Neural cell (in vitro differentiated cells): ENCODE measurements around the gene CASP9. TPM values are rescaled to one million over a fixed set of nuclear protein-coding genes. Genes with fewer than 3 reads are reported as not detected.

Source experiments
- H2AFZ ChIP-seq: fragments of 200-600, 300-800 bp; sonication (generic), shearing (Covaris generic); 2 replicates; pipeline ENCODE4 v1.6.0; 2014; ENCODE audit warnings: low read depth, mild to moderate bottlenecking, antibody characterized with exemption, low read length, moderate library complexity
- H3F3A ChIP-seq: fragments of 200-600 bp; shearing (Covaris generic); 2 replicates; pipeline ENCODE4 v1.6.1; 2016; ENCODE audit warnings: mild to moderate bottlenecking, moderate library complexity, mixed read lengths, antibody characterized with exemption, low read length; ENCODE audit not compliant: insufficient read depth, poor library complexity, severe bottlenecking
- H3K27ac ChIP-seq: fragments of 200-600, 300-800 bp; sonication (generic), shearing (Covaris generic); 2 replicates; pipeline ENCODE4 v1.5.1; 2014; ENCODE audit warnings: mild to moderate bottlenecking, low read length, moderate library complexity
- H3K27me3 ChIP-seq: fragments of 300-800, 200-600 bp; sonication (generic), shearing (Covaris generic); 2 replicates; pipeline ENCODE4 v1.6.0; 2014; ENCODE audit warnings: mild to moderate bottlenecking, low read depth, low read length, moderate library complexity; ENCODE audit not compliant: insufficient read depth
- H3K36me3 ChIP-seq: fragments of 300-800, 200-600 bp; sonication (generic), shearing (Covaris generic); 2 replicates; pipeline ENCODE4 v1.5.1; 2014; ENCODE audit warnings: mild to moderate bottlenecking, antibody characterized with exemption, low read length, moderate library complexity; ENCODE audit not compliant: insufficient read depth
- H3K4me2 ChIP-seq: fragments of 300-800, 200-600 bp; sonication (generic), shearing (Covaris generic); 2 replicates; pipeline ENCODE4 v1.6.0; 2014; ENCODE audit warnings: mild to moderate bottlenecking, low read length
- H3K4me3 ChIP-seq: fragments of 300-800, 200-600 bp; sonication (generic), shearing (Covaris generic); 2 replicates; pipeline ENCODE4 v1.5.1; 2014; ENCODE audit warnings: mild to moderate bottlenecking, low read length, moderate library complexity
- H3K79me2 ChIP-seq: fragments of 200-600 bp; shearing (Covaris generic); replicated peaks from 2 replicates; pipeline ENCODE4 v1.6.0; 2014; ENCODE audit warnings: mild to moderate bottlenecking, low read length, moderate library complexity; ENCODE audit not compliant: insufficient read depth
- H3K9ac ChIP-seq: fragments of 300-800, 200-600 bp; sonication (generic), shearing (Covaris generic); 2 replicates; pipeline ENCODE4 v1.6.1; 2016; ENCODE audit warnings: mild to moderate bottlenecking, low read length, mixed read lengths
- H3K9me2 ChIP-seq: fragments of 200-600 bp; shearing (Covaris generic); 2 replicates; pipeline ENCODE4 v1.6.1; 2016; ENCODE audit warnings: mild to moderate bottlenecking, low read length, mixed read lengths; ENCODE audit not compliant: insufficient read depth
- H3K9me3 ChIP-seq: fragments of 200-600, 300-800 bp; sonication (generic), shearing (Covaris generic); 2 replicates; pipeline ENCODE4 v1.6.1; 2016; ENCODE audit warnings: mild to moderate bottlenecking, mixed run types, low read length, moderate library complexity, mixed read lengths
- H4K20me1 ChIP-seq: fragments of 200-600 bp; shearing (Covaris generic); 2 replicates; pipeline ENCODE4 v1.6.1; 2016; ENCODE audit warnings: mild to moderate bottlenecking, mixed run types; ENCODE audit not compliant: insufficient read depth
- EP300 ChIP-seq: fragments of 450-650 bp; conservative IDR thresholded peaks from 2 replicates; pipeline ENCODE4 v1.6.1; 2014; ENCODE audit warnings: antibody characterized with exemption, mild to moderate bottlenecking, moderate library complexity; ENCODE audit not compliant: poor library complexity, severe bottlenecking
- EZH2 ChIP-seq: fragments of 200-600, 300-800 bp; shearing (Covaris generic), sonication (generic); IDR thresholded peaks from 2 replicates; pipeline ENCODE4 v1.6.1; 2014; ENCODE audit warnings: antibody characterized with exemption, low read length, borderline replicate concordance, mild to moderate bottlenecking; ENCODE audit not compliant: insufficient read depth, poor library complexity, severe bottlenecking
- MXI1 ChIP-seq: fragments of 450-650 bp; conservative IDR thresholded peaks from 2 replicates; pipeline ENCODE4 v1.6.1; 2014; ENCODE audit warnings: antibody characterized with exemption, mild to moderate bottlenecking; ENCODE audit not compliant: poor library complexity, severe bottlenecking
- POLR2AphosphoS5 ChIP-seq: IDR thresholded peaks from 2 replicates; pipeline ENCODE4 v1.6.1; 2012
- RAD21 ChIP-seq: fragments of 450-650 bp; conservative IDR thresholded peaks from 2 replicates; pipeline ENCODE4 v1.6.1; 2014; ENCODE audit warnings: antibody characterized with exemption, mild to moderate bottlenecking, moderate library complexity
- REST ChIP-seq: IDR thresholded peaks from 2 replicates; pipeline ENCODE4 v1.6.1; 2012; ENCODE audit warnings: borderline replicate concordance
- SMC3 ChIP-seq: fragments of 450-650 bp; conservative IDR thresholded peaks from 2 replicates; pipeline ENCODE4 v1.6.1; 2014; ENCODE audit warnings: antibody characterized with exemption, mild to moderate bottlenecking, moderate library complexity; ENCODE audit not compliant: poor library complexity
- TAF1 ChIP-seq: IDR thresholded peaks from 2 replicates; pipeline ENCODE4 v1.6.1; 2012; ENCODE audit warnings: low read depth
- polyA plus RNA-seq: library from polyadenylated mRNA; depleted of rRNA; stranded (reverse); fragments of >200 nt; gene quantifications from 2 replicates; pipeline ENCODE4 v1.2.3, GENCODE V29; 2014
- TF ChIP-seq, protein P1 (sequence below): fragments of 450-650 bp; IDR thresholded peaks from 2 replicates; pipeline ENCODE4 v1.5.1; 2014; ENCODE audit warnings: antibody characterized with exemption, mild to moderate bottlenecking, moderate library complexity; ENCODE audit not compliant: poor library complexity, severe bottlenecking

The CASP9 gene
- polyA plus RNA-seq, 1 donor from 2014 or later = 13.7 TPM

- TF ChIP-seq RAD21 (no peak), POLR2AphosphoS5 (no peak), EP300 (no peak), TAF1 (no peak), EZH2 (no peak), MXI1 (no peak), REST (no peak), SMC3 (no peak)
- TF ChIP-seq, protein P1, sequence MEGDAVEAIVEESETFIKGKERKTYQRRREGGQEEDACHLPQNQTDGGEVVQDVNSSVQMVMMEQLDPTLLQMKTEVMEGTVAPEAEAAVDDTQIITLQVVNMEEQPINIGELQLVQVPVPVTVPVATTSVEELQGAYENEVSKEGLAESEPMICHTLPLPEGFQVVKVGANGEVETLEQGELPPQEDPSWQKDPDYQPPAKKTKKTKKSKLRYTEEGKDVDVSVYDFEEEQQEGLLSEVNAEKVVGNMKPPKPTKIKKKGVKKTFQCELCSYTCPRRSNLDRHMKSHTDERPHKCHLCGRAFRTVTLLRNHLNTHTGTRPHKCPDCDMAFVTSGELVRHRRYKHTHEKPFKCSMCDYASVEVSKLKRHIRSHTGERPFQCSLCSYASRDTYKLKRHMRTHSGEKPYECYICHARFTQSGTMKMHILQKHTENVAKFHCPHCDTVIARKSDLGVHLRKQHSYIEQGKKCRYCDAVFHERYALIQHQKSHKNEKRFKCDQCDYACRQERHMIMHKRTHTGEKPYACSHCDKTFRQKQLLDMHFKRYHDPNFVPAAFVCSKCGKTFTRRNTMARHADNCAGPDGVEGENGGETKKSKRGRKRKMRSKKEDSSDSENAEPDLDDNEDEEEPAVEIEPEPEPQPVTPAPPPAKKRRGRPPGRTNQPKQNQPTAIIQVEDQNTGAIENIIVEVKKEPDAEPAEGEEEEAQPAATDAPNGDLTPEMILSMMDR = no peak
- Histone ChIP-seq H3K9me2 (no peaks in the 10 kb centered on the region), H3K27ac (no peak overlapping the region), H3K9ac (no peak overlapping the region), H3K9me3 (no peaks in the 10 kb centered on the region), H4K20me1 (no peaks in the 10 kb centered on the region), H2AFZ (no peak overlapping the region), H3K27me3 (no peaks in the 10 kb centered on the region), H3K4me3 (no peak overlapping the region), H3K79me2 (no peaks in the 10 kb centered on the region), H3F3A (no peaks in the 10 kb centered on the region), H3K4me2 (no peak overlapping the region), H3K36me3 (peaks cover 6% of the 10 kb centered on the region)
Measured at GRCh38 chr1:15550573-15550972, 26.6 kb upstream of the CASP9 start.

DNA sequence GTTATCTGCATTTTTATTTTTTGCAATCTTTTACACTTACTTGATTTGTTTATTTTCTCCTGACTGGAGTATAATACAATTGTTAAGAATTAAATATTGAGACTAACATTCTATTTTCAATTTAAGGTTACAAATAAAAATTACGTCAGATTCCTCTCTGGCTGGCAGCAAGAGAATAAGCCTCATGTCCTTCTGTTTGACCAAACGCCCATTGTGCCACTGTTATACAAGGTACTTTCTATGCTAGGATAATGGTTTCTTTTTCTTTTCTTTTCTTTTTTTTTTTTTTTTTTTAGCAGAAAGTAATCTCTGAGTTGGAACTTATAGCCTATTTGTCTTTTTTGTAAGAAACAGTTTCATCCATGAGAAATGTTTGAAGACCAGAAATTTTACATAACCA, 22.6 kb upstream of the CASP9 start:
- Histone ChIP-seq H3K36me3 (peaks cover 16% of the 10 kb centered on the region), H3K79me2 (no peaks in the 10 kb centered on the region), H3K4me2 (no peak overlapping the region), H3F3A (no peaks in the 10 kb centered on the region), H3K27ac (no peak overlapping the region), H3K9me2 (no peaks in the 10 kb centered on the region), H2AFZ (no peak overlapping the region), H4K20me1 (no peaks in the 10 kb centered on the region), H3K4me3 (no peak overlapping the region), H3K9ac (no peak overlapping the region), H3K27me3 (no peaks in the 10 kb centered on the region), H3K9me3 (no peaks in the 10 kb centered on the region)
- no peak for TF ChIP-seq MXI1
- TF ChIP-seq EZH2 = no peak
- TF ChIP-seq, protein P1 = no peak
- TF ChIP-seq EP300 = no peak
- no peak for TF ChIP-seq TAF1
- no peak for TF ChIP-seq SMC3
- no peak for TF ChIP-seq REST
- TF ChIP-seq POLR2AphosphoS5 = no peak
- TF ChIP-seq RAD21 = no peak
